ENCODE measurements around the gene CBLC.
"Not testable (repeated sequence)": the region's sequence is repeated elsewhere in the genome, so short reads cannot be mapped to it uniquely, and the experiment has no call there.

CBLC gene

DNA sequence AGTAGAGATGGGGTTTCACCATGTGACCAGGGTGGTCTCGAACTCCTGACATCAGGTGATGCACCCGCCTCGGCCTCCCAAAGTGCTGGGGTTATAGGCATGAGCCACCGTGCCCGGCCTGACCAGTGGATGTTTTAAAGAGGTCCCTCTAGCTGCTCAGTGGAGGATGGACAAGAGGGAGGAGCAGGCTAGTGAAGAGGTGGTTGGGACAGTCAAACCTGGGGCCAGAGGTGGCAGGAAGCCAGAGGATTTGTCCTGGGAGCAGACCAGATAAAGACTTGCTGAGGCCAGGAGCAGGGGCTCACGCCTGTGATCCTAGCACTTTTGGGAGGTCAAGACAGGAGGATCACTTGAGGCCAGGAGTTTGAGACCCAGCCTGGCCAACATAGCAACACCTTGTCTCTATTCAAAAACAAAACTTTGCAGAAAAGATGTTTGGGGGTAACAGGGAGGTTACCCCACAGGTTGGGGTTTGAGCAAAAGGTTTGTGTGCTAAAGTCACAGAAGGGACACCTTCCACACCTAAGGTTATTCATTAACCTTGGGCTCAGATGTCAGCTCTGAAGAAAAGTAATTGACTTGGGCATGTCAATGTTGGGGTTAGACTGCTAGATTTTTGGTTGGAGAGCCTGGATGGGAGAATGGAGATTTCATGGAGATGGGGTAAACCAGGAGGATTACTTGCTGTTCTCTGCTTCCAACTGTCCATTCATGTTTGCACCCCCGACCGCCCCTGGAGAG, 40.2 kb downstream of the CBLC start:
- in situ Hi-C loops (cut with MboI; ENCODE audit: low sequenced_read_pairs) = no loop called here

DNA sequence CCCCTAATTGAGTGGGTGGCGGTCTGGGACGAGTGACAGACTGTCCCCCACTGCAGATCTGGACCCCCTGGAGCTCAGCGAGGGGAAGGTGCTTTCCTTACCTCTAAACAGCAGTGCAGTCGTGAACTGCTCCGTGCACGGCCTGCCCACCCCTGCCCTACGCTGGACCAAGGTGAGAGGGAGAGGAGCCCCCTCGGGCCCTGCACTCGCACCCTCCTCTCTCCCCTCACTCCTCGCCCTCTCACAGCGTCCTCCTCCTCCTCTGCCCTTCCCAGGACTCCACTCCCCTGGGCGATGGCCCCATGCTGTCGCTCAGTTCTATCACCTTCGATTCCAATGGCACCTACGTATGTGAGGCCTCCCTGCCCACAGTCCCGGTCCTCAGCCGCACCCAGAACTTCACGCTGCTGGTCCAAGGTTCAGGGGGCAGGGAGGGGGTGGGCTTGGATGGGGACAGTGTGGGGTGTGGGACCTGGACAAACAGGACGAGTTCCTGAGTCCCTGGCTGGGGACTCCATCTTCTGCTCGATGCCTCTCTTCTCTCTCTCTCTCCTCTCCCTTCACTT, 40.9 kb downstream of the CBLC start:
- in situ Hi-C loops (cut with MboI; ENCODE audit: low sequenced_read_pairs) = no loop called here

DNA sequence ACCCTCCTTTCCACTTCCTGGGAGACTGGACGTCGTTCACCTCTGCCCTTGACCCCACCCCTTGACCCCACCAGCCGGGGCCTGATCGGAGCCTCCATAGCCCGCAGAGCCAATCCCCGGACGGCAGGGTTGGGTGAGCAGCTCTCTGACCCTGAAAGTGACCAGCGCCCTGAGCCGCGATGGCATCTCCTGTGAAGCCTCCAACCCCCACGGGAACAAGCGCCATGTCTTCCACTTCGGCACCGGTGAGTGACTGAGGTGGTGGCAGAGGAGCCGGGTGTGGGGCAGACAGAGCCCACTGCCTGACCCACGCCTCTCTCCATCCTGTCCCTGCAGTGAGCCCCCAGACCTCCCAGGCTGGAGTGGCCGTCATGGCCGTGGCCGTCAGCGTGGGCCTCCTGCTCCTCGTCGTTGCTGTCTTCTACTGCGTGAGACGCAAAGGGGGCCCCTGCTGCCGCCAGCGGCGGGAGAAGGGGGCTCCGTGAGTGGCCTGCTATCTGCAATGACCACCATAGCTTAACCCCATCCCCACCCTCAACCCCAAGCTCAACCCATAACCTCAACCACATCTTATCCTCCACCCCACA, 41.6 kb downstream of the CBLC start:
- in situ Hi-C loops (cut with MboI; ENCODE audit: low sequenced_read_pairs) = no loop called here

DNA sequence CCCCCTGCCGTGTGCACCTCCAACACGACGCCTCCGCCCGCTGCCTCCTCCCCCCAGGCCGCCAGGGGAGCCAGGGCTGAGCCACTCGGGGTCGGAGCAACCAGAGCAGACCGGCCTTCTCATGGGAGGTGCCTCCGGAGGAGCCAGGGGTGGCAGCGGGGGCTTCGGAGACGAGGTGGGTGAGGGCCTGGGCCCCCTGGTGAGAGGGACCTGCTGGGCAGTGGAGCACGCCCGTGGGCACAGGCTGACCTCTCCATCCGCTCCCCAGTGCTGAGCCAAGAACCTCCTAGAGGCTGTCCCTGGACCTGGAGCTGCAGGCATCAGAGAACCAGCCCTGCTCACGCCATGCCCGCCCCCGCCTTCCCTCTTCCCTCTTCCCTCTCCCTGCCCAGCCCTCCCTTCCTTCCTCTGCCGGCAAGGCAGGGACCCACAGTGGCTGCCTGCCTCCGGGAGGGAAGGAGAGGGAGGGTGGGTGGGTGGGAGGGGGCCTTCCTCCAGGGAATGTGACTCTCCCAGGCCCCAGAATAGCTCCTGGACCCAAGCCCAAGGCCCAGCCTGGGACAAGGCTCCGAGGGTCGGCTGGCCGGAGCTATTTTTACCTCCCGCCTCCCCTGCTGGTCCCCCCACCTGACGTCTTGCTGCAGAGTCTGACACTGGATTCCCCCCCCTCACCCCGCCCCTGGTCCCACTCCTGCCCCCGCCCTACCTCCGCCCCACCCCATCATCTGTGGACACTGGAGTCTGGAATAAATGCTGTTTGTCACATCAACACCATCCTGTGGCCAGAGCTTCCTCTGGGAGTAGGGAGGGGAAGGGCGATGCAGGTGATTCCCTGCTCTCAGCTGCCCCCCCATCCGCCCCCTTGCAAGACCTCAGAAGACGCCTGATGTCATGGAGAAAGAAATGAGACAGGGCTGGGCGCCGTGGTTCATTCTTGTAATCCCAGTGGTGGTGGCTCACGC, 43.2 kb downstream of the CBLC start:
- in situ Hi-C loops (cut with MboI; ENCODE audit: low sequenced_read_pairs) = no loop called here

DNA sequence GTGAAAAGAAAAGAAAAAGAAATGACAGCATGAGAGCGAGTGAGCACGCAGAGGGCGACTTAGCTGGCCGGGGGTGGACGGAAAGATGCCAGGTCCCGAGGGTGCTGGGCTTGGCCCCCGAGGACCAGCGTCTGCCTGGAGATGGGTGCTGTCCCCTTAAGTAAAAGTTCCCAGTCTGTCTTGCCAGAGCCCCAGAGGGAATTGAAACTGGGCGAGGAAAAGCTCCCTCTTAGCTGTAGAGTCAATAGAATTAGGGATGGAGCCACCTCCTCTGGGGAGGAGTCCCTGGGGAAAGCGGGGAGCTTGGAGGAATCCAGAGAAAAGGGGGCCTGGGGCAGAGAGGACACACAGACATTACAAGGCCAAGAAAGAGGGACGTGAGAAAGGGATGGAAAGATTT, 44.5 kb downstream of the CBLC start:
- in situ Hi-C loops (cut with MboI; ENCODE audit: low sequenced_read_pairs) = no loop called here

DNA sequence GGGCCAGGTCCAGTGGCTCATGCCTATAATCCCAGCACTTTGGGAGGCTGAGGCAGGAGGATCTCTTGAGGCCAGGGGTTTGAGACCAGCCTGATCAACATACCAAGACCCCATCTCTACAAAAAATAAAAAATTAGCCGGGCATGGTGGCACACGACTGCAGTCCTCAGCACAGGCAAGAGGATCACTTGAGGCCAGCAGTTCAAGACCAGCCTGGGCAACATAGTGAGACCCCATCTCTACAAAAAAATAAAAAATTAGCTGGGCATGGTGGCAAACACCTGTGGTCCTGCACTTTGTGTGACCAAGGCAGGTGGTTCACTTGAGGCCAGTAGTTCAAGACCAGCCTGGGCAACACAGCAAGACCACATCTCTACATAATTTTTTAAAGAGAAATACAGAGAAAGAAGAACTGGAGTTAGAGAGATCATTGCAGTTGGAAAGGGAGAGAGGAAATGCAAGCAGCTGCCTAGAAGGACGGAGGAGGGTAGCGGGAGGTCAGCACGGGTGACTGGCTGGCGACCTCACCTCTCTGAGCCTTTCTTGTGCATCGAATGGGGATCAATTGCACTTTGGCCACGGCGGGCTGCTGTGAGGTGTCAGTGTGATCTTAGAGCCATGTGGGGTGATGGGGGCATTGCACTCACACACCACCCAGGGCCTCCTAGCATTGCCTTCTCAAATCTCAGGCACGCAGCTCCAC, 45.1 kb downstream of the CBLC start:
- in situ Hi-C loops (cut with MboI; ENCODE audit: low sequenced_read_pairs) = no loop called here

DNA sequence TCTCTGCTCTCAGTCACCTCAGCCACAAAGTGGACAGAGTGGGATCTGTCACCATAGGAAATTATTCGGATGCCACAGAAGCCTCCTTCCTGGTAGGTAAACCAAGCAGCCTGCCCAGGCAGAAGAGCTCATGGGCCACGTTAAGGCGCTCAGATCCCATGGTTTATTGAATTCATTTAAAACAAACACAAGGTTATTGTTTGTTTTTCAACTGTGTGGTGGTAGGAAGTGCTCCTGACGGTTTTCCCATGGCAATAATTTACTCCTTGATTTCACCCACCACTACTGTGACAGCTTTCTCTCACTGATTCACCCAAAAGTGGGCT, 45.6 kb downstream of the CBLC start:
- in situ Hi-C loops (cut with MboI; ENCODE audit: low sequenced_read_pairs) = no loop called here

DNA sequence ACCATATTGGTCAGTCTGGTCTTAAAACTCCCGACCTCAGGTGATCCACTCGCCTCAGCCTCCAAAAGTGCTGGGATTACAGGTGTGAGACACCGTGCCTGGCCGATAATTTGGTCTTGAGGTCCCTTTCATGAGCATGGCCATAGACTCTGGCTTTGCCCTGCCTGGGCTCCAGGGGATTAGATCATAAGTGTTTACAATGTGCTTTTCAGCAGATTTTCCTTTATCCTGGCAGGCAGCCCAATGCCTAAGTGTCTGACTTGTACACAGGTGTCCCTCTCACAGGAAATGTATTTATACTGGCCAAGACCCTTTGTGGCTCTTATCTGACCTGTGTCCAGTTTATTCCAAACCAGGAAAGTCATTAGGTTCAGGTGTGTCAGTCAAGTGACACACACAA, 47.1 kb downstream of the CBLC start:
- in situ Hi-C loops (cut with MboI; ENCODE audit: low sequenced_read_pairs) = no loop called here

DNA sequence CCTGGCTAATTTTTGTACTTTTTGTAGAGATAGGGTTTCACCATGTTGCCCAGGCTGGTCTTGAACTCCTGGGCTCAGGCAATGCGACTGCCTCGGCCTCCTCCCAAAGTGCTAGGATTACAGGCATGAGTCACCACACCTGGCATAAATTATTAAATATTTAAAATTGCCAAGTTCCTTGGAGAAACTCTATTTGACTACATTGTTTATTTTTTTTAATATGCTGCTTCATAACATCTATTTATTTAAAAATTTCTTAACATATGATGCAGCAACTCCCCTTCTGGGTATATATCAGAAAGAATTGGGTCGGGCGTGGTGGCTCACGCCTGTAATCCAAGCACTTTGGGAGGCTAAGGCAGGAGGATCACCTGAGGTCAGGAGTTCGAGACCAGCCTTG, 55.2 kb downstream of the CBLC start:
- in situ Hi-C loops (cut with MboI; ENCODE audit: low sequenced_read_pairs) = not testable (repeated sequence)

DNA sequence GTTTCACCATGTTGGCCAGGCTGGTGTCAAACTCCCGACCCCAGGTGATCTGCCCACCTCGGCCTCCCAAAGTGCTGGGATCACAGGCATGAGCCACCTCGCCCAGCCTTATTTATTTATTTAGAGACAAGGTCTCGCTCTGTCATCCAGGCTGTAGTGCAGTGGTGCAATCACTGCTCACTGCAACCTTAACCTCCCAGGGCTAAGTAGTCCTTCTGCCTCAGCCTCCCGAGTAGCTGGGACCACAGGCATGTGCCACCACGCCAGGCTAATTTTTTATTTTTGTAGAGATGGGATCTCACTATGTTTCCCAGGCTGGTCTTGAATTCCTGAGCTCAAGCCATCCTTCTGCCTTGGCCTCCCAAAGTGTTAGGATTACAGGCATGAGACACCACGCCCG, 56.7 kb downstream of the CBLC start:
- in situ Hi-C loops (cut with MboI; ENCODE audit: low sequenced_read_pairs) = not testable (repeated sequence)

DNA sequence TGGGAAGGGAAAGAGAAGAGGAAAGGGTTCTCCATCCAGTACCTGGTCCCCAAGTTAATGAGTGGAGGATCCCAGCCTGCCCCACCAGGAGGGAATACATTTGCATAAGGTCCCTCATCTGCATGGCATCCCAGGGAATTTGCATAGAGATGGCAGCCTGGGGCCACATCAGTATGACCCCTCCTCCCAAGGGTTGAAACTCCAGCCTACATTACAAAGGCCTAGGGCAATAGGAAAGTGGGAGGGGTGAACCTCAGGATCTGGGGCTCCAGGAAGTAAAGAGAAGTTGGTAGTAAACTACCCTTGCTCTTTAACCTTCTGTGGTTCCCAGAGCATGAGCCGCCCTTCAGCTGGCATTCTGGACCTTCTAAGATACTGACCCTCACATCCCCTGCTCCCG, 61.6 kb downstream of the CBLC start:
- in situ Hi-C loops (cut with MboI; ENCODE audit: low sequenced_read_pairs) = no loop called here

DNA sequence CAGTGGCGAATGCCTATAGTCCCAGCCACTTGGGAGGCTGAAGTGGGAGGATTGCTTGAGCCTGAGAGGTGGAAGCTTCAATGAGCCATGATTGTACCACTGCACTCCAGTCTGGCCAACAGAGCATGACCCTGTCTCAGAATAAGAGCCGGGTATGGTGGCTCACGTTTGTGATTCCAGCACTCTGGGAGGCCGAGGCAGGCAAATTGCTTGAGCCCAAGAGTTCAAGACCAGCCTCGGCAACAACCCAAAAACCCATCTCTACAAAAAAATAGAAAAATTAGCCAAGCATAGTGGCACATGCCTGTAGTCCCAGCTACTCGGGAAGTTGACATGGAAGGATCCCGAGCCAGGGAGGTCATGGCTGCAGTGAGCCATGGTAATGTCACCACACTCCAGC, 63.1 kb downstream of the CBLC start:
- in situ Hi-C loops (cut with MboI; ENCODE audit: low sequenced_read_pairs) = no loop called here

DNA sequence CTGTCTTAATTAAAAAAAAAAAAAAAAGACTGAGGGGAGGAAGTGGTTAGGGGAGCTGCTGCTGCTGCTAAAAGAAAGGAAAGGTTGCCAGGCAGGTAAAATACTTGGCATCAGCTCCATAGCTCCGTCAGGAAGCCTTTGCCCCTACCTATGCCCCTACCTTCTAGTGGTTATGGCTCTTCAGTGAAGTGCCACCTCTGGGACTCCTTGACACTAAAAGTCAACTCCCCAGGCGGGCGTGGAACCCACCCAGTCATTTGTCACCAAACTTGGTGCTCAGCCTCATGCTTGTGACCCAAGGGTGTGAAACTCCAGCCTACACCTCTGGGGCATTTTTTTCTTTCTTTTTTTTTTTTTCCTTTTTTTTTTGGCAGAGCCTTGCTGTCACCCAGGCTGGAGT, 63.5 kb downstream of the CBLC start:
- in situ Hi-C loops (cut with MboI; ENCODE audit: low sequenced_read_pairs) = no loop called here

DNA sequence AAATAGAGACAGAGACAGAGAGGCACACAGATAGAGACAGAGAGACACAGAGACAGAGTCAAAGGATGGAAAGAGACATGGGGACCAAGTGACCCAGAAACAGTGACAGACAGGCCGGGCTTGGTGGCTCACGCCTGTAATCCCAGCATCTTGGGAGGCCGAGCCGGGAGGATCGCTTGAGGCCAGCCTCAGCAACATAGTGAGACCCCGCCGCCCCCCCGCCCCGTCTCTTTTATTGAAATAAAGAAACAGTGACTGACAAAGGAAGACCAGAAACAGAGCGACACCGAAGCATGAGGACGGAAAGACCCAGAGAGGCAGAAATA, 67.6 kb downstream of the CBLC start:
- in situ Hi-C loops (cut with MboI; ENCODE audit: low sequenced_read_pairs) = no loop called here

DNA sequence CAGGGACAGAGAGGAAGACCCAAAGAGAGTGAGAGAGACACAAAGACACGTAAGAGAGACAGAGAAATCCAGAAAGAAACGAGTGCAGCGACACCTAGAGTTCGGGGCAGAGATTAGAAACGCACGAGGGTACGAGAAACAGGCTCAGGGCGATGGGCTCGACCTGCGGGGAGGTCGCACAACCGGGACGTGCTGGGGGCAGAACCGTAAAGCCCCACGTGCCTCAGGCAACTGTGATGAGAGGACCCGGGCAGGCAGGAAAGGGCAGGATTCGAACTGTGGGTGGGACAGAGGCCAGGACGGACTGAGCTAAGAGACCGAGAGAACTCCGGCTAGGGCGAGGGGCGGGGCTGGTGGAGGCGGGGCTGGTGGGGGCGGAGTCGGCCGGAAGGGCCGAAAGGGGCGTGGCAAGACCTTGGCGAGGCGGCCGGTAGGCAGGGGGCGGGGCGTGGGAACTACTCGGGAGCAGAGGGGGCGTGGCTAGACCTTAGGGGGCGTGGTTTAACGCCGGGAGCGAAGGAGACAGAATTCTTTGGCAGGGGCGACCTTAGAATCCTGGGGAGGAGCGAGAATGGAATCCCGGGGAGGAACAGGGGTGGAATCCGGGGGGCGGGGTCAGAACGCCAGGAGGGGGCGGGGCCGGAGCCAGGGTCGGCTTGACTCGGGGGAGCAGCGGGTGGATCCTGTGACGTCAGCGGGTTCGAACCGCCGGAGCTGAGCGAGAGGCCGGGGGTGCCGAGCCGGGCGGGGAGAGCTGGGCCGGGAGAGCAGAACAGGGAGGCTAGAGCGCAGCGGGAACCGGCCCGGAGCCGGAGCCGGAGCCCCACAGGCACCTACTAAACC, 68.1 kb downstream of the CBLC start, which contains the start of gene NECTIN2:
Gene NECTIN2 (plus strand): TSS at position 686 of the 843 bp plus-strand sequence. CDS start 229 bp downstream, outside the sequence.
- in situ Hi-C loops (cut with MboI; ENCODE audit: low sequenced_read_pairs) = no loop called here

DNA sequence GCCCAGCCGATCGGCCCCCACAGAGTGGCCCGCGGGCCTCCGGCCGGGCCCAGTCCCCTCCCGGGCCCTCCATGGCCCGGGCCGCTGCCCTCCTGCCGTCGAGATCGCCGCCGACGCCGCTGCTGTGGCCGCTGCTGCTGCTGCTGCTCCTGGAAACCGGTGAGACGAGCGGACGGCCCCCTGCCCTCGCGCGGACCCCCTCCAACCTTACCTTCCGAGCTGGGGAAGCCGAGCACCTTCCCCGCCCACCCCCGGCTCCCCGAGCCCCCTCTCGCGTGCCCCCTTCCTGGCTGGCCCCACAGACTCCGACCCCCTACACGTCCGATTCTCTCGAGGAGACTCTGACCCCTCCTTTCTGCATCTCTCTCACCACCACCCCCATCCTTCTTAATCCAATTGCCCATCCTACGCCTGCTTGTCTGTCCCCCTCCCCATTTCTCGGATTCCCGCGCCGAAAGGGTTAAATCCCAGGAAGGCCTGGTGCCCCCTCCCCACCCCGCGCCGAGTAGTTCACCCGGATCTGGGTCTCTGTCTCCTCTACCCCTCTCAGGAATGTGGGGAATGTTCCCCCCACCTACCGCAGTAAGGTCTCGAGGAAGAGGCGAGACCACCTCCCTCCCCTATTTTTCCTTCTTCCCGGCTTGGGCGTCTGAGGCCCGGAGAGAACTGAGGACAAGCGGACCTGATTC, 68.9 kb downstream of the CBLC start:
- in situ Hi-C loops (cut with MboI; ENCODE audit: low sequenced_read_pairs) = no loop called here

DNA sequence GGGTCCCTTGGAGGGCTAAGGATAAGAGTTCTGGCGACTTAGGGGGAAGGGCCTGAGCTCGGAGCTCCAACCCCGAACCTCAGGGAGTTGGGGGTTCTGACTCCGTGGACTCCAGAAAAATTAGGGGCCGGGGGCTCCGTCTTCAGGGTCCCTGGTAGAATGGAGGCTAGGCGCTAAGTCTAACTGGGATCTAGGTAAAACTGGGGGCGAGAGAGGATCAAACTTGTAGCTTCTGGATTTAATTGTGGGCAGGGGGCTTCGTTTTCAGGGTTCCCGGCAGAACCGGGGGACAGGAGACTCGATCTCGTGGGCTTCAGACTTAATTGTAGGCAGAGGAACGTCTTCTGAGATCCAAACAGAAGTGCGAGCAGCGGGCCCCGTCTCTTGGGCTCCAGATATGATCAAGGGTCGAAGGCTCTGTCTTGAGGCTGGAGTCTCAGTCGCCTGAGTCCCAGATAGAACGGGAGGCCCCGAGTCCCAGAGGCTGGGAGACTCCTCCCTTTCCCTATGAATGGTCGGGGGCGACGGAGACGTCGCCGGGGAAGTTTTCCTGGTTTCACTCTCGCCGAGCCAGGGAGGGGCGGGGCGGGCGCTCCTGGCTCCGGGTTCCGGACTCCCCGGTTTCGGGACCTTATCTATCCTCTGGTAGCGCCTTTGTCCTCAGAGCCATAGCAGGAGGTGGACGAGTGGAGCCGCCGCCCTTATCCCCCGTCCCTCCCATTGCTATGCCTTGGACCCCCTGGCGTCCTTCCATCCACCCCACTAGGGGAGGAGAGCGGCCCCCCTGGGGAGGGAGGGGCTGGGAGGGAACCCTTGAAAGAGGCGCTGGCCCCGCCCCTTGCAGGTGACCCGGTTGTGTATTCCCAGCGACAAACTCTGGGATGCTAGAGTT, 69.7 kb downstream of the CBLC start:
- in situ Hi-C loops (cut with MboI; ENCODE audit: low sequenced_read_pairs) = no loop called here

DNA sequence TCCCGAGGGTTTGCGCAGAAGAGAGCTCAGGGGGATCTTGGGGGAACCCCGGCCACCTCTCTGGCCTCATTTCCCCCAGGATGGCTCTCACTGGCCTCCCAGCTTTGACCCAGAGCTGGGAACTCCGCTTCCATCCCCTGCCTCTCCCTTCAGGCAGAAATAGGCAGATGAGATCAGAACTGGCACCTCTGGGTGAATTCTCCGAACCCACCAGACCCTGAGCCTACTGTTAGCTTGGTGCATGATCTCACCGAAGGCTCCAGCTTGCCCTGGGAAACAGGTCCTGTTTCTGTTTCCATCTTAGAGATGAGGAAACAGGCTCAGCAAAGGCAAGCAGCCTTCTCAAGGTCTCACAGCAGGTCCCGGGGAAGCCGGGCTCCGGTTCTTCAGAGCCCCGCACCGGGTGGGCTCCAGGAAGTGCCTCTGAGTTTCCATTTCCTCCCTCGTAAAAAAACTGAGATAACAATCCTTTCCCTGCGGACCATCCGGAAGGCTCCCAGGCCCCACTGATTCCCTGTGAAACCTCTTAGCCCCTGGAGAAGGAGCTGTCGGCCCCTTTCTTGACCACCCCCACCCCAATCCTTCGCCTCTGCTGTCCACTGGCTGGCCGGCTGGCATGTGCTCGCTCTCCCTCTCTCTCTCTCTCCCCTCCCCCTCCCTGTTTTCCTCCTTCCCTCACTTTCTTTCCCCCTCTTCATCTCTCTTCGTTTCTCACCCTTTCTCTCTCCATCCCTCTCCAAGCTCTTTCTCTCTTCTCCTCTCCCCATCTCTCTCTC, 70.5 kb downstream of the CBLC start:
- in situ Hi-C loops (cut with MboI; ENCODE audit: low sequenced_read_pairs) = no loop called here
